GM20431 (cell line): ENCODE measurements around the gene CCDC92B.
"Not testable (repeated sequence)": the region's sequence is repeated elsewhere in the genome, so short reads cannot be mapped to it uniquely, and the experiment has no call there.

Source experiments
- in situ Hi-C: fragments of 300-500 bp; cut with MseI, MboI; formaldehyde crosslinking; loops from one replicate; pipeline ENCODE4 v1.15.0; 2020; ENCODE audit warnings: low sequenced_read_pairs; ENCODE audit not compliant: unreplicated experiment

Gene CCDC92B

DNA sequence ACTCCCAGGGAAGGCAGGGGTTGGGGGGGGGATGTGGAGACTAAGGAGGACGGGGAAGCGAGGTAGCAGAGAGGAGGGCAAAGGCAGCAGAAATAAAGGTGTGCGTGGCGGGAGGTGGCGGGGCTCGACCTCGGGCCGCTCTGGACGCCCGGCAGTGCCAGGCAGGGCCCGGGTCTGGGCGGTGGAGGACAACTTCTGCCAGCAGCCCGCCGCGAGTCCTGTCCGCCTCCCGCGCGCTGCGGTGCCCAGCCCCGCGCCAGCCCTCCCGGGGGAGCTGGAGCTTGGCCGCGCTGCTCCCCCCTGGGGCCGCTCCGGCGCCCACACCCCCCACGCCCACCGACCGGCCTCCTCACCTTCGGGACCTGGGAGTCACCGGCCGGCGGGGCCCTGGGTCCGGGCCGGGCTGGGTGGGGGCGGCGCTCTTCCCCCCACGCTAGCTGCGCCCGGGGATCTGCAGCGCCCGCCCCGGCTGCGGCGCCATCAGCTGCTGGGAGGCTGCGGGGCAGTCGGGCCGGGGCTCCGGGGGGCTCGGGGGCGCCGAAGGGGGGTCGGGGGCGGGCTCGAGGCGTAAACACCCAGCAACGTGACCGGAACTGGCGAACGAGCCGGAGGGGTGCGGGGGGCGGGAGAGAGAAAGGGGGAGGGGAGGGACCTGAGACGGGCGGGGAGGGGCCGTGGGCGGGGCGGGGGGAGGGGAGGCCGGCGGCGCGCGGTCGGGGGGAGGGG, at the start of gene CCDC92B:
Gene CCDC92B, minus strand, starts transcription at position 595 of the 726 bp plus-strand sequence. CDS start 14,507 bp downstream, outside the sequence.
- in situ Hi-C loops, result no loop called here

- in situ Hi-C loops, result no loop called here
Measured at GRCh38 chr17:2798678-2799077, 49.2 kb upstream of the CCDC92B start.

- in situ Hi-C loops, result no loop called here
Measured at GRCh38 chr17:2798188-2798587, 48.7 kb upstream of the CCDC92B start.

DNA sequence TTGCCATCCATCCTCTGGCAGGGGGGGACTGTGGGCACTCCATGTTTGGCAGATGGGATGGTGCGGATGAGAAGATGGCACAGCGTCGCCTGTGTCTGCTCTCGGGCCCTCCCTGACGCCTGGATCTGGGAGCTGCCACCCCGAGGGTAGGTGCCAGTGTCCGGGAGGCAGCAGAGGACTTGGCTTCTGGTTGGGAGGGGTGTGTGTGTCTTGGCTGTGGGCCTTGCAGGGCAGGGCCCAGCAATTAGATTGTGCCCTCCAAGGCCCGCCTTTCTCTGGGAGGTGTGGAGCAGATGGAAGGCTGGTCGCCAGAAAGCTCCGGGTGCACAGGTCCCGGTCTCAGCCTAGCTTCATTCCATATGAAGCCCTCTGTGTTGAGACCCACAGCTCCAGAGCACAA, 48.2 kb upstream of the CCDC92B start:
- in situ Hi-C loops, result no loop called here

GRCh38 chr17:2797226-2797625, 47.8 kb upstream of the CCDC92B start:
- in situ Hi-C loops, result no loop called here

DNA sequence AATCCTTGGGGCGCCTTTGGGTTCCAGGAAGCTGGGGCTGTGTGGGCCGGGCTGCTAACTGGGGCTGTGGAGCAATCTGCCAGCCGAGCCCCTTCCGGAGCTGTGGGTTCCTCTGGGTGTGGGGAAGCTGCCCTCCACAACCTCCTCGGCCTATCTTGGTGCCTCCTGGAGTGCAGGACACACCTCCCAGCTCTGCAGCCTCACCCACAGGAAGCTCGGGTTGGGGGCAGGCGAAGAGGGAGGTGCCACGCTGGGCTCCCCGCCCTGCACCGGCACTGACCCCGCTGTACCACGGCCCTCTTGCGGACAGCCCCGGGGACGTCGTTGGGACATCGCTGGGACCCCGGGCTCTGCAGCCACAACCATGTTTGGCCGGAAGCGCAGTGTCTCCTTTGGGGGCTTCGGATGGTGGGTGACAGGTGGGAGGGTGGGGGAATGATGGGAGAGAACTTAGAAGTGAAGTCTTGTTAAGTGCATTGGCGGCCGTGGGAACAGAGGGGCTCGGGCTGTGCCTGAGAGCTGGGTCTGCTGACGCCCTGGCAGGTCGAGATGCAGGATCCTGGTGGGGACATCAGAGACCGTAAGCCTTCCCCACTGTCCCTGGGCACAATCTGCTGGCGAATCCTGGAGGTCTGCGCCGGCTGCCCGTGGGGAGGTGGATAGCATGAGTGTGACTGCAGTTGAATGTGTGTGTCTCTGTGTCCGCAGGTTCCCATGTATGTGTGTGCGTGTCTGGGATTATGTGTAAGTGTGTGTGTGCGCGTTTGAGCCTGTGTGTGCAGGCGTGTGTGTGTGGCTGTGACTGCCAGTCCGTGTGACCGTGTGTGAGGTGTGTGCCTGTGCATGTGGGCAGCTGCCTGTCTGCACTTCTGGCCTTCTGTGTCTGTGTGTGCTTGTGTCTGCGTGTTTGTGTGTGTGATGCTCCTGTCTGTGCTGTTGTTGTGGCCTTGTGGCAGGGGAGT, 47.0 kb upstream of the CCDC92B start, which contains the start of gene RAP1GAP2:
Gene RAP1GAP2, plus strand, starts transcription at position 275 of the 962 bp plus-strand sequence. Its CDS starts 90 bp downstream, at position 365.
- in situ Hi-C loops, result no loop called here

DNA sequence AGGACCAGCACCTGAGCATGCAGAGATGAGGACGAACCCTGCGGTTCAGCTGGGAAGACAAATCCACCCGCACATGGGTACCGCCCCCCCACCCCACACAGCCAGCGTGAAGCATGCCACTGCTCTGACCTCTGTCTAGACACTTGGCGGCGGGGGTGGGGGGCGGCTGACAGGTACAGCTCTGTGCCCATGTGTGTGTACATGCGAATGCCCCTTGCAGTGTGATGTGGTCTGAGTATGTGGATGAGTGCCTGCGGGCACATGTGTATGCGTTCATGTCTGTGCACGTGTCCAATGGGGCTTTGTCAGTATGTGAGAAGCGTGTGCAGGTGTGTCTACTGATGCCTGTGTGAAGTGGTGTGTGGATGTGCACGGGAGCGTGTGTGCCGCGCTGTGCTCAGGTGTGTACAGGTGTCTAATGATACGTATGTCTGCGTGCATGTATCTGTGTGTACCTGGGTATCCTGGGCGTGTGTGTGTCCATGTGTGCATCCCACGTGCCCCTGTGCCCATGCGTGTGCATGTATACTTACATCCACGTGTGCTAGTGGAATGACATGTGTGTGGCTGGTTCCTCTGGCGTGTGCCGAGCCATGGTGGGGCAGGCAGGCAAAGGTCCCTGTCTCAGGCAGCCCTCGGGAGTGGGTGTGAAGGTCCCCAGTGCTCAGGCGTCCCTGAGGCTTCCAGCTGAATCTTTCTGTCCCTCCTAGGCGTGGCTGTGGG, 46.1 kb upstream of the CCDC92B start:
- in situ Hi-C loops, result no loop called here

- in situ Hi-C loops, result no loop called here
Measured at GRCh38 chr17:2794111-2794803, 44.8 kb upstream of the CCDC92B start.

- in situ Hi-C loops, result no loop called here
Measured at GRCh38 chr17:2792366-2793169, 43.1 kb upstream of the CCDC92B start.

GRCh38 chr17:2789700-2790099, 40.2 kb upstream of the CCDC92B start:
- in situ Hi-C loops, result no loop called here

GRCh38 chr17:2786176-2786881, 36.9 kb upstream of the CCDC92B start:
- in situ Hi-C loops, result no loop called here

DNA sequence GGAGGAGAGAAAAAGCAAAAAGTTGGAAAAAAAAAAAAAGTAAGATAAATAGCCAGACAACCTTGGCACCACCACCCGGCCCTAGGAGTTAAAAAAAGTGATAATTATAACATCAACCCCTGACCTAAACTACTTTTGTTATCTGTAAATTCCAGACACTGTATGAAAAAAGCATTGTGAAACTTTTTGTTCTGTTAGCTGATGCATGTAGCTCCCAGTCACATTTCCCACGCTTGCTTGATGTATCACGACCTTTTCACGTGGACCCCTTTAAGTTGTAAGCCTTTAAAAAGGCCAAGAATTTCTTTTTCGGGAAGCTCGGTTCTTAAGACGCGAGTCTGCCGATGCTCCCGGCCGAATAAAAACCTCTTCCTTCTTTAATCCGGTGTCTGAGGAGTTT, 35.9 kb upstream of the CCDC92B start:
- in situ Hi-C loops, result not testable (repeated sequence)

DNA sequence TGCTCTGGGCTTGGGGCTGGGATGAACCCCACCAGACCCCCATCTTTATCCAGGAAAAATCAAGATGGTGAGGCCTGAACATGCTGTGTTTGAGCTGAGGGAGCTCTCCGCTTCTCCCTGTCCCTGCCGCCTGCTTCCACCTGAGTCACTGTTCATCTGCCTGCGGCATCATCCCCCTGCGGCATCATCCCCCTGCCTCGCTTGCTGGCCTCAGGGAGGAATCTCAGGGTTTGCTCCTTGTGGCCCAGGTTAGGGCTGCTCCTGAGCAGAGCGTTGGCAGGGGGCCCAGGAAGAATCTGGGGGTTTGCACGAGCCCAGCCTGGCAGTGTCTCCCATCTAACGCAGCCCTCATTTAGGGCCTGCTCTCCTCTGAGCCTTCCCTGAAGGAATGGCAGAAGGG, 35.4 kb upstream of the CCDC92B start:
- in situ Hi-C loops, result no loop called here

DNA sequence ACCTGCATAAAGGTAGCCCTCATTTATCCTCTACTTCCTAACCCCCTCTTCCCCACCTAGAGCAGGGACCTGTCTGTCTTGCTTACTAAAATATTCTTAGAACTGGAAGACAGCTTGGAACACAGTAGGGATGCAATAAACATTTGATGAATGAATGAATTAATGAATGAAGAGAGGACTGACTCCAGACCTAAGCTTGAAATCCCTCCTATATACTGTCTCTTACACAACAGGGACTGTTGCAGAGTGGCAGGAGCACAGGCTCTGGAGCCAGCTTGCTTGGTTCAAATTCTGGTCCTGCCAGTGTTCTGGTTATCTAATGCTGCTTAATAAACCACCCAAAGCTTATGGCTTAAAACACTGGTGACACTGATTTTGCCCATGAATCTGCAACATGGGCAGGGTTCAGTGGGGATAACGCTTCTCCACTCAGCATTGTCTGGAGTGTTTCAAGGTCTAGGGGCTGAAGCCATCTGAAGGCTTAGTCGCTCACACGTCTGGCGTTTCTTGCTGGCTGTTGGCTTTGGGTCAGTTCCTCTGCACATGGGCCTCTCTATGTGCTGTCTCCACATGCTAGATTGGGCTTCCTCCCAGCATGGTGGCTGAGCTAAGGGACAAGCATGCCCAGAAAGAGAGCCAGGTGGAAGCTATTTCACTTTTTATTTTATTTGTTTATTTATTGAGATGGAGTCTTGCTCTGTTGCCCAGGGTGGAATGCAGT, 34.0 kb upstream of the CCDC92B start:
- in situ Hi-C loops, result no loop called here

DNA sequence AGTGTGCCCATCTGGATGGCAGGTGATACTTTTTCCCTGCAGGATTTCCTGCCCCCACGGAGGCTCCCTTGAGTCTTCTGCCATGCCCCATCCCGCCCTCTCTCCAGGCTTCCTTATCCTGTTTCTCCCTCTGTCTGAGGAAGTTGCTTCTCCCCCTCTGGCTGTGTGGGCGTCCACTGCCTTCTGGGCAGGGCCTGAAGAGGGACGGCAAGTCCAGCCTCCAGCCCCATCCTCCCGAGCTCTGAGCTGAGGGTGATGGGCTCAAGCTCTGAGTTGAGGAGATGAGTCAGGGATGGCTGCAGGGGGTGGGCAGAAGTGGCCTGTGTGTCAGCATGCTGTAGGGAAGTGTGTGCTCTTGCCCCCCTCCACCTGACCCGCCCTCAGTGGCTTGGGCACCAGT, 32.6 kb upstream of the CCDC92B start:
- in situ Hi-C loops, result no loop called here

DNA sequence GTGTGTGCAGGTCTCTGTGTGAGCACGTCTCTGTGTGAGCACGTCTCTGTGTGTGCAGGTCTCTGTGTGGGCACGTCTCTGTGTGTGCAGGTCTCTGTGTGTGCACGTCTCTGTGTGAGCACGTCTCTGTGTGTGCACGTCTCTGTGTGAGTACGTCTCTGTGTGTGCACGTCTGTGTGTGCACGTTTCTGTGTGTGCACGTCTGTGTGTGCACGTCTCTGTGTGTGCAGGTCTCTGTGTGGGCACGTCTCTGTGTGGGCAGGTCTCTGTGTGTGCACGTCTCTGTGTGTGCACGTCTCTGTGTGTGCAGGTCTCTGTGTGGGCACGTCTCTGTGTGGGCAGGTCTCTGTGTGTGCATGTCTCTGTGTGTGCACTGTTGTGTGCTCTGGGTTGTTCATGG, 32.1 kb upstream of the CCDC92B start:
- in situ Hi-C loops, result not testable (repeated sequence)

DNA sequence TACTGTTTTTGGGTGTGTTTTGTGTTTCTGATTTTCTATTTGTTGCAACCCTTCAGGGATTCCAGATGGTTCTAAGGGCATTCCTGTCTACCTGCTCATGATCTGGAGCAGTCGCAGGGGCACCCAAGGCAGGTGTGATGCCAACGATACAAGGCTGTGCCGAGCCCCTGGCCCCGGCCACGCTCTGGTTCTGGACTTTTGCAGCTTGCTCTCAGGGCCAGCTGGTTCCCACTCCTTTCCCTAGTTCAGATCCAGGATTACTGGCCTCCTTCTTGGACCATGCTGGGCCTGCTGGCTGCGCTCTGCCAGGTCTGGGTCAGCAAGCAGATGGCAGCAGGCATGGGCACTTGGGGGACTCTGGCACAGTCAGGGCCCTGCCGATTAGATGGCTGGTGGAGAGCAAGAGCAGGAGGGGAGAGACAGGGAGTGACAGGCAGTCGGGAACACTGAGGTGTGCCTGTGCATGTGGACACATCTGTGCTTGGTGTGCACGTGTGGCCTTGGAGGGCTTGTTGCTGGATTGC, 31.5 kb upstream of the CCDC92B start:
- in situ Hi-C loops, result no loop called here

DNA sequence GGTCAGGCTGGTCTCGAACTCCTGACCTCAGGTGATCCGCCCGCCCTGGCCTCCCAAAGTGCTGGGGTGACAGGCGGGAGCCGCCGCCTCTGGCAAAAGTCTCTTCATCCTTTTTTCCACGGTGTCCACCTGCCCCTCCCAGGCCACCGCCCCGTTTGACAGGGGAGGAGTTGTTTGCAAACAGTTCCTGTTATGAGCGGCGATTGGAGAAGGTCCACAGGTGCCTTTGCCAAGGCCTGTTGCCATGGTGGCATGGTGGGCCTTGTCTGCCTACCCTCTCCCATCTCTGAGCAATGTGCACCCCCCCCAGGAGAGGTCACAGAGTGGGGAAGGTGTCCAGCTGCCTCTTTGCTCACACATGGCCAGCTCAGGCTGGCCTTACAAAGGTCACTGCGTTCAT, 30.8 kb upstream of the CCDC92B start:
- in situ Hi-C loops, result no loop called here
